ENCODE measurements around the gene SH3GLB1.

The SH3GLB1 gene

GRCh38 chr1:86739648-86740509 lies 35.5 kb downstream of the SH3GLB1 start:
- H3K4me1 ChIP-seq (ENCODE audit: control insufficient read depth, insufficient read depth, low read length) = no peaks in the 10 kb centered on the region
- H3K9me3 ChIP-seq (replicated peaks; ENCODE audit: low read length) = no peaks in the 10 kb centered on the region
- H3K27me3 ChIP-seq (ENCODE audit: control insufficient read depth, insufficient read depth, low read length) = no peaks in the 10 kb centered on the region
- H3K4me2 ChIP-seq (ENCODE audit: low read length) = no peak overlapping the region
- no peak overlapping the region for H3K9ac ChIP-seq (ENCODE audit: low read depth, low read length)
- H3K36me3 ChIP-seq (ENCODE audit: insufficient read depth, low read length) = peaks cover 85% of the 10 kb centered on the region
- no peak overlapping the region for H3K4me3 ChIP-seq (ENCODE audit: low read length)

- Histone ChIP-seq H3K9ac (ENCODE audit: low read depth, low read length) (no peak overlapping the region), H3K9me3 (replicated peaks; ENCODE audit: low read length) (no peaks in the 10 kb centered on the region), H3K27me3 (ENCODE audit: control insufficient read depth, insufficient read depth, low read length) (no peaks in the 10 kb centered on the region), H3K4me1 (ENCODE audit: control insufficient read depth, insufficient read depth, low read length) (no peaks in the 10 kb centered on the region), H3K4me2 (ENCODE audit: low read length) (no peak overlapping the region), H3K36me3 (ENCODE audit: insufficient read depth, low read length) (peaks cover 78% of the 10 kb centered on the region), H3K4me3 (ENCODE audit: low read length) (no peak overlapping the region)
Observed at GRCh38 chr1:86741947-86742572, 37.7 kb downstream of the SH3GLB1 start.

- Histone ChIP-seq H3K4me3 (ENCODE audit: low read length) (no peak overlapping the region), H3K4me1 (ENCODE audit: control insufficient read depth, insufficient read depth, low read length) (peaks cover 4% of the 10 kb centered on the region), H3K4me2 (ENCODE audit: low read length) (no peak overlapping the region), H3K27me3 (ENCODE audit: control insufficient read depth, insufficient read depth, low read length) (no peaks in the 10 kb centered on the region), H3K9ac (ENCODE audit: low read depth, low read length) (no peak overlapping the region), H3K36me3 (ENCODE audit: insufficient read depth, low read length) (peaks cover 38% of the 10 kb centered on the region), H3K9me3 (replicated peaks; ENCODE audit: low read length) (no peaks in the 10 kb centered on the region)
Observed at GRCh38 chr1:86747304-86747703, 42.9 kb downstream of the SH3GLB1 start.

GRCh38 chr1:86748622-86749373 lies 44.4 kb downstream of the SH3GLB1 start:
- Histone ChIP-seq H3K4me2 (ENCODE audit: low read length) (no peak overlapping the region), H3K9ac (ENCODE audit: low read depth, low read length) (no peak overlapping the region), H3K27me3 (ENCODE audit: control insufficient read depth, insufficient read depth, low read length) (no peaks in the 10 kb centered on the region), H3K4me1 (ENCODE audit: control insufficient read depth, insufficient read depth, low read length) (peaks cover 4% of the 10 kb centered on the region), H3K9me3 (replicated peaks; ENCODE audit: low read length) (no peaks in the 10 kb centered on the region), H3K36me3 (ENCODE audit: insufficient read depth, low read length) (peaks cover 24% of the 10 kb centered on the region), H3K4me3 (ENCODE audit: low read length) (no peak overlapping the region)

GRCh38 chr1:86750076-86750475 lies 45.7 kb downstream of the SH3GLB1 start:
- no peaks in the 10 kb centered on the region for H3K9me3 ChIP-seq (replicated peaks; ENCODE audit: low read length)
- H3K4me2 ChIP-seq (ENCODE audit: low read length) = no peak overlapping the region
- H3K4me1 ChIP-seq (ENCODE audit: control insufficient read depth, insufficient read depth, low read length) = peaks cover 4% of the 10 kb centered on the region
- no peaks in the 10 kb centered on the region for H3K27me3 ChIP-seq (ENCODE audit: control insufficient read depth, insufficient read depth, low read length)
- H3K36me3 ChIP-seq (ENCODE audit: insufficient read depth, low read length) = peaks cover 12% of the 10 kb centered on the region
- no peak overlapping the region for H3K9ac ChIP-seq (ENCODE audit: low read depth, low read length)
- no peak overlapping the region for H3K4me3 ChIP-seq (ENCODE audit: low read length)

GRCh38 chr1:86750530-86750929 lies 46.2 kb downstream of the SH3GLB1 start:
- H3K9ac ChIP-seq (ENCODE audit: low read depth, low read length) = no peak overlapping the region
- peaks cover 8% of the 10 kb centered on the region for H3K36me3 ChIP-seq (ENCODE audit: insufficient read depth, low read length)
- H3K4me2 ChIP-seq (ENCODE audit: low read length) = no peak overlapping the region
- H3K9me3 ChIP-seq (replicated peaks; ENCODE audit: low read length) = no peaks in the 10 kb centered on the region
- H3K4me1 ChIP-seq (ENCODE audit: control insufficient read depth, insufficient read depth, low read length) = peaks cover 4% of the 10 kb centered on the region
- no peaks in the 10 kb centered on the region for H3K27me3 ChIP-seq (ENCODE audit: control insufficient read depth, insufficient read depth, low read length)
- H3K4me3 ChIP-seq (ENCODE audit: low read length) = no peak overlapping the region

- no peaks in the 10 kb centered on the region for H3K36me3 ChIP-seq (ENCODE audit: insufficient read depth, low read length)
Observed at GRCh38 chr1:86751923-86752322, 47.5 kb downstream of the SH3GLB1 start.

GRCh38 chr1:86753700-86754099 lies 49.3 kb downstream of the SH3GLB1 start:
- H3K4me2 ChIP-seq (ENCODE audit: low read length) = no peak overlapping the region
- H3K9ac ChIP-seq (ENCODE audit: low read depth, low read length) = no peak overlapping the region
- H3K4me1 ChIP-seq (ENCODE audit: control insufficient read depth, insufficient read depth, low read length) = peaks cover 20% of the 10 kb centered on the region
- no peak overlapping the region for H3K4me3 ChIP-seq (ENCODE audit: low read length)
- H3K27me3 ChIP-seq (ENCODE audit: control insufficient read depth, insufficient read depth, low read length) = no peaks in the 10 kb centered on the region
- no peaks in the 10 kb centered on the region for H3K36me3 ChIP-seq (ENCODE audit: insufficient read depth, low read length)
- H3K9me3 ChIP-seq (replicated peaks; ENCODE audit: low read length) = no peaks in the 10 kb centered on the region

More at GRCh38 chr1:86751923-86752322, 47.5 kb downstream of the SH3GLB1 start:
- Histone ChIP-seq H3K9me3 (replicated peaks; ENCODE audit: low read length) (no peaks in the 10 kb centered on the region), H3K4me1 (ENCODE audit: control insufficient read depth, insufficient read depth, low read length) (peaks cover 7% of the 10 kb centered on the region), H3K9ac (ENCODE audit: low read depth, low read length) (no peak overlapping the region), H3K4me3 (ENCODE audit: low read length) (no peak overlapping the region), H3K4me2 (ENCODE audit: low read length) (no peak overlapping the region), H3K27me3 (ENCODE audit: control insufficient read depth, insufficient read depth, low read length) (no peaks in the 10 kb centered on the region)

- Histone ChIP-seq H3K36me3 (ENCODE audit: insufficient read depth, low read length) (no peaks in the 10 kb centered on the region), H3K4me2 (ENCODE audit: low read length) (no peak overlapping the region), H3K9me3 (replicated peaks; ENCODE audit: low read length) (no peaks in the 10 kb centered on the region), H3K4me1 (ENCODE audit: control insufficient read depth, insufficient read depth, low read length) (peaks cover 20% of the 10 kb centered on the region), H3K9ac (ENCODE audit: low read depth, low read length) (no peak overlapping the region), H3K4me3 (ENCODE audit: low read length) (no peak overlapping the region), H3K27me3 (ENCODE audit: control insufficient read depth, insufficient read depth, low read length) (no peaks in the 10 kb centered on the region)
Observed at GRCh38 chr1:86754265-86754974, 50.0 kb downstream of the SH3GLB1 start.

GRCh38 chr1:86756062-86756406 lies 51.7 kb downstream of the SH3GLB1 start:
- Histone ChIP-seq H3K4me1 (ENCODE audit: control insufficient read depth, insufficient read depth, low read length) (peaks cover 16% of the 10 kb centered on the region), H3K4me3 (ENCODE audit: low read length) (no peak overlapping the region), H3K9ac (ENCODE audit: low read depth, low read length) (no peak overlapping the region), H3K27me3 (ENCODE audit: control insufficient read depth, insufficient read depth, low read length) (no peaks in the 10 kb centered on the region), H3K9me3 (replicated peaks; ENCODE audit: low read length) (no peaks in the 10 kb centered on the region), H3K36me3 (ENCODE audit: insufficient read depth, low read length) (no peaks in the 10 kb centered on the region), H3K4me2 (ENCODE audit: low read length) (no peak overlapping the region)

Data from skeletal muscle satellite cell (primary cell).